Adrenal gland (tissue), 12 donors: ENCODE results near the gene AOPEP. TPM values are rescaled to one million over a fixed set of nuclear protein-coding genes. Genes with fewer than 3 reads are reported as not detected.
A peak's percentile ranks its signal among the peaks of the same experiment; 100 is the strongest.

Experiments used
- DNase-seq, 7 donors: peaks; one replicate each; pipeline ENCODE4 v3.0.0-alpha.2; 2019 to 2020
- H3K27ac ChIP-seq, 5 donors: fragments of 200-600 bp; sonication (generic) in 4 of 5; 1 replicate in 3 of 5; 2 replicates in 2 of 5; pipeline versions ENCODE4 v1.5.1 to v1.8.0; 2016 to 2020; ENCODE audit warnings: mild to moderate bottlenecking in 1 of 5
- H3K27me3 ChIP-seq: fragments of 200-600 bp; 2 replicates; pipeline ENCODE4 v1.8.0; 2021
- H3K36me3 ChIP-seq, 2 donors: fragments of 200-600 bp; replicated peaks in 1 of 2; 1 replicate in 1 of 2; 2 replicates in 1 of 2; pipeline versions ENCODE4 v1.5.1 to v1.8.0; 2018 to 2022
- H3K4me1 ChIP-seq, 2 donors: fragments of 200-600 bp; replicated peaks in 1 of 2; 1 replicate in 1 of 2; 2 replicates in 1 of 2; pipeline versions ENCODE4 v1.5.1 to v1.8.0; 2018 to 2021
- H3K4me3 ChIP-seq, 4 donors: fragments of 200-600 bp; sonication (generic) in 3 of 4; one replicate each; pipeline ENCODE4 v1.5.1; 2016 to 2018
- H3K9me3 ChIP-seq, 3 donors: fragments of 200-600 bp; sonication (generic) in 1 of 3; replicated peaks in 1 of 3; 1 replicate in 2 of 3; 2 replicates in 1 of 3; pipeline versions ENCODE4 v1.5.1 to v1.8.0; 2016 to 2021
- CTCF ChIP-seq, 6 experiments: fragments of 450-650 bp in 4 of 6; fragments of 200-600 bp in 2 of 6; sonication (generic) in 1 of 6; IDR thresholded peaks; 1 replicate in 5 of 6; 2 replicates in 1 of 6; pipeline versions ENCODE4 v1.5.1 to v1.8.0; 2016 to 2021; ENCODE audit warnings: antibody characterized with exemption in 6 of 6, mild to moderate bottlenecking in 2 of 6, moderate library complexity in 1 of 6
- POLR2A ChIP-seq, 2 donors: fragments of 450-650 bp; IDR thresholded peaks; one replicate each; pipeline ENCODE4 v1.6.1; 2017; ENCODE audit warnings: antibody characterized with exemption in 2 of 2, mild to moderate bottlenecking in 2 of 2, moderate library complexity in 1 of 2
- WGBS, 4 donors: extraction: QIAGEN DNeasy Blood & Tissue Kit in 2 of 4; methylation state at CpG; one replicate each; pipeline versions ENCODE4 v1.1.5 to v1.1.7; 2013 to 2017; 5-methylcytosine and 5-hydroxymethylcytosine counted together
- intact Hi-C, 2 donors: fragments of 100-400 bp; cut with DNase I; formaldehyde crosslinking; loops; one replicate each; pipeline versions ENCODE4 v1.14.1 to v1.15.0; 2022 to 2023
- polyA plus RNA-seq, 3 donors: library from polyadenylated mRNA; stranded (reverse); fragments of 200-250 nt in 2 of 3; fragments of 350-450 nt in 1 of 3; fragmentation: Illumina TruSeq in 1 of 3; extraction: RNeasy Lipid Tissue Mini Kit (QIAGEN cat#74804) in 1 of 3; gene quantifications; one replicate each; pipeline ENCODE4 v1.2.3, GENCODE V29; 2013 to 2014
- total RNA-seq, 9 donors: library from RNA; depleted of rRNA in 4 of 9; stranded (reverse); fragments of >200 nt in 4 of 9; fragments of 120-200 nt in 1 of 9; fragmentation: NEBNext Ultra II Directional in 1 of 9; extraction: Animal tissue kit (Norgen Biotek cat#: 25700) in 1 of 9; gene quantifications; one replicate each; pipeline versions ENCODE4 v1.1.0 to v1.2.4, GENCODE V29; 2013 to 2023
- donor health status: healthy with polysubstance abuse.
- donor health status: Bipolar disorder and iron deficiency.
- donor health status: DM: yes; HTN: yes; CAD: no.
- donor health status: DM: no; HTN: no; CAD: no.
- donor health status: DM: no; HTN: no; CAD: no.
- donor health status: DM: yes; HTN: yes; CAD: no.

The AOPEP gene
- total and polyA plus RNA-seq, 12 donors, result 31.0 to 99.6 (median 71.0) TPM

DNA sequence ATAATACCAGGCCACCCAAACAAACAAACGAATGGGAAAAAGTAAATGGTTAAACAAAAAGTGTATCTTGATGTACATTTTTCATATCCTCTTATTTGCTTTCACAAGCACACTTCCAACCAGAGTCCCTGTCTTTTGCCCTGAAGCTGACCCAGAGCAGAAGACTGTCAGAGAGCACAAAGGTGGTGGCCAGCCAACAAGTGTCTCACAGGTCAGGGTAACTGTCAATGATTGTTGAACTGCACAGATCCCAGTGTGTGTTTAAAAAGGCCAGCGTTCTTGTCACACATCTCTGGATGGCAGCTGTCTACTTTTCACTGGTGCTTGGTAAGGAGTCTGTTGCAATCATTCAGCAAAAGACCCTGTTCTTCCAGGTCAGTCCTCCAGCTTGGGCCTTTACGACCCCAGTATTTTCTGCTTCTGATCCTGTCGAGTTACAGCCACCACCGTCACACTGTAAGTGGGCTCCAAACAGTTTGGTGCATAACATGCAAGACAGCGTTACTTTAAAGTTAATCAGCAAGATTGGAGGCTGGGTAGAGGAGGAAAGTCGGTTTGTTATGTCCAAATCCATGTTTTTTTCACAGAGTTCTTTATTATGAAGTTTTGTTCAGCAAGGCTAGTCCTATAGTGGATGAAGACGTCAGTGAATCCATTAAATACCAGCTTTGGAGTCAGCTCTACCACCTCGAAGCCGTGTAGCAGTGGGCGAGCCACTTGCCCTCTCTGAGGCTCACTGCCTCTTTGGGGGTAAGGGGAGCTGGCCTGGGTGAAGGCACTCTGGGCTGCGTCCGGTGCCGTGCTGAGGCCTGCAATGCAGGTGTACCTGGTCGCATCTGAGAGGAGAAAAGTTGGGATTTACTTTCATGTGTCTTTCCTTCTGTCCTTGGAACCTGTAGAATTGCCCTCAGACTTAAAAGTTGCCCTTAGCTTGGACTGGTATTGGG lies 265.7 kb downstream of the AOPEP start:
- 88 to 93% (median 90%) methylated on average over 11 to 15 of the region's 15 CpGs for WGBS, 4 donors
- Histone ChIP-seq H3K9me3 (no peaks in the 10 kb centered on the region), H3K27ac (peak overlapping the region in 2 of 5 donors; percentile 38 to 69), H3K36me3 (no peaks in the 10 kb centered on the region), H3K27me3 (no peaks in the 10 kb centered on the region), H3K4me1 (peaks cover 12 to 31% of the 10 kb centered on the region in 2 donors), H3K4me3 (no peak overlapping the region)
- intact Hi-C loops, result no loop called here
- TF ChIP-seq POLR2A (IDR thresholded peaks at IDR 0.05) (no peak), CTCF (IDR thresholded peaks at IDR 0.05) (no peak)
- DNase-seq, result peak in 1 of 7 donors; percentile 43

GRCh38 chr9:94993160-94993820 lies 266.8 kb downstream of the AOPEP start:
- H3K36me3 ChIP-seq, result no peaks in the 10 kb centered on the region
- no peak for TF ChIP-seq POLR2A (IDR thresholded peaks at IDR 0.05)
- no peak for TF ChIP-seq CTCF (IDR thresholded peaks at IDR 0.05)
- H3K9me3 ChIP-seq, result no peaks in the 10 kb centered on the region
- H3K4me1 ChIP-seq, result peaks cover 12 to 31% of the 10 kb centered on the region in 2 donors
- WGBS, 4 donors, result 64 to 74% (median 68%) methylated on average over 9 of the region's 9 CpGs
- peak in 1 of 7 donors; percentile 52 for DNase-seq
- H3K27me3 ChIP-seq, result no peaks in the 10 kb centered on the region
- peak overlapping the region in 2 of 5 donors; percentile 51 to 69 for H3K27ac ChIP-seq
- intact Hi-C loops, result no loop called here
- no peak overlapping the region for H3K4me3 ChIP-seq

DNA sequence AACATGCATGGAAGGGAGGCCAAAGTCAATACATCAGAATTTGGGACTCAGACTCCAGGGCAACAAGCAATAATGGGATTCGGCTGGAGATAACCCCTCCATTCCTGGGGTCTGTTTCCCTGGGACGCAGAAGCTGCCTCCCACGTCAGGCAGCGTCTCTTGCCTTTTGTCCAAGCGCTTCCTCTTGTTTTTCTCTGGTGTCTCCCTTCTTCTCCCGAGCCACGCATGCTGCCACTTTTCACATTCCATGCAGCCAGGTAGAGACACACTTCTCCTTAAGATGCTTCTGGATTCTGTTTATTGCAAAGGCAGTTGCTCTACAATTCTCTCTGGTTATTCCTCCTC lies 267.3 kb downstream of the AOPEP start:
- no peak for TF ChIP-seq POLR2A (IDR thresholded peaks at IDR 0.05)
- TF ChIP-seq CTCF (IDR thresholded peaks at IDR 0.05), result no peak
- no peak for DNase-seq
- 80 to 90% (median 83%) methylated on average over 7 of the region's 7 CpGs for WGBS, 4 donors
- H3K4me3 ChIP-seq, result no peak overlapping the region
- H3K9me3 ChIP-seq, result no peaks in the 10 kb centered on the region
- no peaks in the 10 kb centered on the region for H3K27me3 ChIP-seq
- H3K4me1 ChIP-seq, result peaks cover 12 to 31% of the 10 kb centered on the region in 2 donors
- no peaks in the 10 kb centered on the region for H3K36me3 ChIP-seq
- H3K27ac ChIP-seq, result peak overlapping the region in 2 of 5 donors; percentile 69 to 77
- intact Hi-C loops, result no loop called here

GRCh38 chr9:94995048-94995693 lies 268.7 kb downstream of the AOPEP start:
- WGBS, 4 donors, result 48 to 62% (median 50%) methylated on average over 3 of the region's 3 CpGs
- intact Hi-C loops, result no loop called here

More at GRCh38 chr9:94995048-94995693, 268.7 kb downstream of the AOPEP start:
- Histone ChIP-seq H3K9me3 (no peaks in the 10 kb centered on the region), H3K27me3 (no peaks in the 10 kb centered on the region), H3K27ac (peak overlapping the region in 3 of 5 donors; percentile 46 to 77 (median 69)), H3K36me3 (no peaks in the 10 kb centered on the region), H3K4me3 (no peak overlapping the region), H3K4me1 (peaks cover 12 to 35% of the 10 kb centered on the region in 2 donors)
- TF ChIP-seq POLR2A (IDR thresholded peaks at IDR 0.05) (no peak), CTCF (IDR thresholded peaks at IDR 0.05) (no peak)
- peak in 1 of 7 donors; percentile 44 for DNase-seq
